Naive thymus-derived CD4-positive, alpha-beta T cell (primary cell): ENCODE results near the gene TUBB4B. TPM values are rescaled to one million over a fixed set of nuclear protein-coding genes. Genes with fewer than 3 reads are reported as not detected.

Experiments used
- ATAC-seq: fragments of 150-1000 bp; cut with Tn5 transposase; 2 replicates; pipeline ENCODE4 v1.10.0; 2021; ENCODE audit warnings: mild to moderate bottlenecking, moderate library complexity
- CTCF ChIA-PET: fragments of 350-600 bp; sonication (Branson Sonifier 250); formaldehyde crosslinking; loops from one replicate; lab custom pipeline; 2021; ENCODE audit warnings: antibody characterized with exemption; lab: Charles Lee
- POLR2A ChIA-PET: fragments of 350-600 bp; sonication (Branson Sonifier 250); formaldehyde crosslinking; loops from one replicate; lab custom pipeline; 2021; ENCODE audit warnings: antibody characterized with exemption, inconsistent platforms; lab: Charles Lee
- DNase-seq, 9 donors: peaks; one replicate each; pipeline versions ENCODE4 v3.0.0 to v3.0.0-alpha.2; 2020 to 2022; ENCODE audit warnings: mixed read lengths in 1 of 9
- H3K27ac ChIP-seq: one replicate; pipeline ENCODE4 v1.7.0; 2013; ENCODE audit warnings: mild to moderate bottlenecking, low read depth, low read length, moderate library complexity
- H3K27me3 ChIP-seq, 2 donors: one replicate each; pipeline ENCODE4 v1.7.0; 2013; ENCODE audit warnings: low read length in 2 of 2, mild to moderate bottlenecking in 2 of 2, moderate library complexity in 2 of 2; ENCODE audit not compliant: control insufficient read depth in 2 of 2, insufficient read depth in 2 of 2
- H3K36me3 ChIP-seq, 3 experiments: 1 replicate in 2 of 3; 2 replicates in 1 of 3; pipeline ENCODE4 v1.7.0; 2013; ENCODE audit warnings: low read length in 3 of 3, mild to moderate bottlenecking in 3 of 3, moderate library complexity in 1 of 3; ENCODE audit not compliant: insufficient read depth in 3 of 3, control insufficient read depth in 2 of 3
- H3K4me1 ChIP-seq, 2 donors: one replicate each; pipeline ENCODE4 v1.7.0; 2013; ENCODE audit warnings: low read length in 2 of 2, mild to moderate bottlenecking in 2 of 2, moderate library complexity in 1 of 2; ENCODE audit not compliant: control insufficient read depth in 2 of 2, insufficient read depth in 2 of 2
- H3K4me3 ChIP-seq: 2 replicates; pipeline ENCODE4 v1.7.0; 2013; ENCODE audit warnings: mild to moderate bottlenecking, low read length
- H3K9me3 ChIP-seq, 3 experiments: 1 replicate in 2 of 3; 2 replicates in 1 of 3; pipeline ENCODE4 v1.7.0; 2013; ENCODE audit warnings: low read length in 3 of 3; ENCODE audit not compliant: control insufficient read depth in 2 of 3
- H3K27ac Mint-ChIP-seq, 9 donors: one replicate each; pipeline ENCODE4 v1.8.0; 2020 to 2022; ENCODE audit warnings: mixed read lengths in 9 of 9, mild to moderate bottlenecking in 8 of 9, moderate library complexity in 5 of 9, inconsistent platforms in 2 of 9
- H3K27me3 Mint-ChIP-seq, 5 donors: one replicate each; pipeline ENCODE4 v1.8.0; 2021 to 2022; ENCODE audit warnings: mixed read lengths in 5 of 5, mild to moderate bottlenecking in 1 of 5
- H3K36me3 Mint-ChIP-seq, 5 donors: one replicate each; pipeline ENCODE4 v1.8.0; 2020 to 2022; ENCODE audit warnings: mixed read lengths in 5 of 5, mild to moderate bottlenecking in 3 of 5, inconsistent platforms in 1 of 5
- H3K4me1 Mint-ChIP-seq, 7 donors: one replicate each; pipeline ENCODE4 v1.8.0; 2020 to 2022; ENCODE audit warnings: mixed read lengths in 7 of 7, mild to moderate bottlenecking in 3 of 7, inconsistent platforms in 1 of 7
- H3K4me3 Mint-ChIP-seq, 10 donors: one replicate each; pipeline ENCODE4 v1.8.0; 2020 to 2022; ENCODE audit warnings: mild to moderate bottlenecking in 10 of 10, mixed read lengths in 10 of 10, moderate library complexity in 6 of 10, inconsistent platforms in 2 of 10
- H3K9me3 Mint-ChIP-seq, 11 donors: one replicate each; pipeline ENCODE4 v1.8.0; 2020 to 2022; ENCODE audit warnings: mixed read lengths in 11 of 11, mild to moderate bottlenecking in 4 of 11, inconsistent platforms in 1 of 11, moderate library complexity in 1 of 11
- intact Hi-C, 2 donors: fragments of 100-400 bp; cut with micrococcal nuclease; formaldehyde crosslinking; loops; one replicate each; pipeline ENCODE4 v1.15.1; 2023
- polyA plus RNA-seq, 2 donors: library from polyadenylated mRNA; unstranded; fragments of 300-500 nt; fragmentation: Illumina TruSeq; gene quantifications; one replicate each; pipeline ENCODE4 v1.2.3, GENCODE V29; 2021
- total RNA-seq, 6 experiments: library from RNA in 5 of 6; stranded (reverse) in 5 of 6; gene quantifications; 1 replicate in 5 of 6; 2 replicates in 1 of 6; pipeline ENCODE4 v1.2.3 and lab custom pipeline; 2021 to 2026

Gene TUBB4B
- total and polyA plus RNA-seq, 7 experiments from 2014 or later: 17.5 to 260 (median 80.4) TPM

GRCh38 chr9:137223078-137223970 lies 17.8 kb upstream of the TUBB4B start:
- Mint-ChIP-seq H3K4me1 (peaks cover 5 to 15% (median 6%) of the 10 kb centered on the region in 7 donors), H3K9me3 (no peaks in the 10 kb centered on the region), H3K4me3 (peak overlapping the region; percentile 78 to 88 (median 82)), H3K36me3 (no peaks in the 10 kb centered on the region), H3K27ac (peak overlapping the region in 7 of 9 donors; percentile 21 to 92 (median 75)), H3K27me3 (peaks cover 0 to 6% (median 4%) of the 10 kb centered on the region in 5 donors)
- Histone ChIP-seq H3K4me3 (peak overlapping the region; percentile 86), H3K27me3 (no peaks in the 10 kb centered on the region), H3K4me1 (peaks cover 9 to 11% of the 10 kb centered on the region in 2 donors), H3K36me3 (no peaks in the 10 kb centered on the region), H3K9me3 (no peaks in the 10 kb centered on the region), H3K27ac (peak overlapping the region; percentile 91)
- CTCF ChIA-PET: interaction anchor here (0.5 to 1.5 kb wide), 5 partner anchors 12 to 226 kb away, joined by 3 to 4 read pairs (median 3); partner anchors contain the start of genes NPDC1 and SSNA1
- intact Hi-C loops: loop anchor here (1.0 to 10.0 kb wide), 17 partner anchors 13 to 676 kb away; partner anchors contain the start of genes ANAPC2 (in 2 of the 2), MAN1B1 (in 2 of the 2), NDOR1 (in 2 of the 2) and NELFB (in 2 of the 2)
- POLR2A ChIA-PET: interaction anchor here (0.5 to 4.9 kb wide), 25 partner anchors 13 to 153 kb away, joined by 3 to 42 read pairs (median 4); partner anchors contain the start of genes ANAPC2, MAN1B1, NDOR1 and NELFB
- peak; percentile 97 for ATAC-seq
- DNase-seq: peak; percentile 93 to 99 (median 99)

DNA sequence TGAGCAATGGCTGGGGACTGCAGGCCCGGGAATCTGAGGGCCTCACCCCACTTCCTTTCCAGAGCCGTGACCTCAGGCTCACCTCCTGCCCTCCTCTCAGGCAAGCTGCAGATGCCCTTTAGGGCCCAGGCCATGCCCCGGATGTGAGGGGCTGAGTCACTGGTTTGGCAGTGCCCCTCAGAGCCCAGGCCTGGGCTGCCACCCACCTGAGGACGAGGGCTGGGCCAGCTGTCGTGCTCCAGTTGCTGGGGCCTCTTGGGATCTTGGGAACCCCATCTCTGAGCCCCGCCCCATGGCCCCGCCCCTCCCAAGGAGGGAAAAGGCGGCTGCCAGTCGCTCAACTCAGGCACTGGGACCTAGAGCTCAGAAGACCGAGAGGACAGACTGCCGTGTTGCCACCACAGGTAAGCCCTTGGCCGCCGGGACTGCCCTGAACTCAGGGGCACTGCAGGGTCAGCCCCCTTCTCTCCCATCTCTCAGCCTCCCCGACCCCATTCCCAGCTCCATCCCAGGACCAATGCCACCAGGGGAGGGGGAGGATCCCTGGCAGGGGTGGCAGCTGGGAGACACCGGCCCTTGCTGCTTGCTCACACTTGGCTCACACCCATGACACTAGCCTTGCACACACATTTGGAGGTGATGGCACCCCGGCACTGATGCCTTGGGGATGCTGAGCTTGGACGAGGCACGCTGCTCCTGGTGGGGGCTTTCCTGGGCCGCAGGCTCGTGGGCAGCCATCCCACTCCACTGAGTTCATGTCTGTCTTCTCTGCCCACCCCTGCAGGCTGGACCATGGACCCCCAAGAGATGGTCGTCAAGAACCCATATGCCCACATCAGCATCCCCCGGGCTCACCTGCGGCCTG lies 16.0 kb upstream of the TUBB4B start, which contains the start of gene CYSRT1:
Gene CYSRT1 (plus strand): TSS at position 345 of the 865 bp plus-strand sequence. CDS start 448 bp downstream, at position 793.
- Mint-ChIP-seq H3K27me3 (peaks cover 0 to 6% (median 4%) of the 10 kb centered on the region in 5 donors), H3K4me3 (peak within 1 kb of the TSS; percentile 78 to 88 (median 82)), H3K36me3 (no peaks in the 10 kb centered on the region), H3K4me1 (peaks cover 5 to 15% (median 6%) of the 10 kb centered on the region in 7 donors), H3K27ac (peak within 1 kb of the TSS in 8 of 9 donors; percentile 21 to 92 (median 73)), H3K9me3 (no peaks in the 10 kb centered on the region)
- Histone ChIP-seq H3K27ac (peak within 1 kb of the TSS; percentile 91), H3K36me3 (no peaks in the 10 kb centered on the region), H3K4me1 (peaks cover 9 to 11% of the 10 kb centered on the region in 2 donors), H3K9me3 (no peaks in the 10 kb centered on the region), H3K27me3 (no peaks in the 10 kb centered on the region), H3K4me3 (peak within 1 kb of the TSS; percentile 86)
- POLR2A ChIA-PET: interaction anchor here (0.6 to 4.9 kb wide), 10 partner anchors 16 to 138 kb away, joined by 3 to 42 read pairs (median 6); partner anchors contain the start of genes ANAPC2, MAN1B1, NDOR1 and SSNA1
- CTCF ChIA-PET: interaction anchor here (0.9 to 1.2 kb wide), 3 partner anchors 12 to 129 kb away, joined by 3 read pairs; no protein-coding TSS in a partner anchor
- intact Hi-C loops: loop anchor here in 1 of 2 donors (5.0 to 10.0 kb wide), 2 partner anchors 280 to 678 kb away; partner anchors contain the start of genes C8G, FBXW5 and NOTCH1
- DNase-seq (no peak), ATAC-seq (no peak)

- Histone ChIP-seq H3K4me1 (peaks cover 9 to 11% of the 10 kb centered on the region in 2 donors), H3K27me3 (no peaks in the 10 kb centered on the region), H3K36me3 (no peaks in the 10 kb centered on the region), H3K27ac (no peak overlapping the region), H3K4me3 (no peak overlapping the region), H3K9me3 (no peaks in the 10 kb centered on the region)
- POLR2A ChIA-PET: interaction anchor here (0.6 to 3.2 kb wide), 6 partner anchors 15 to 139 kb away, joined by 3 to 9 read pairs (median 6); partner anchors contain the start of genes MAN1B1 and TUBB4B
- Mint-ChIP-seq H3K4me3 (peak overlapping the region in 1 of 10 donors; percentile 18), H3K9me3 (no peaks in the 10 kb centered on the region), H3K36me3 (no peaks in the 10 kb centered on the region), H3K27ac (no peak overlapping the region), H3K27me3 (peaks cover 0 to 6% (median 4%) of the 10 kb centered on the region in 5 donors), H3K4me1 (peaks cover 5 to 14% (median 6%) of the 10 kb centered on the region in 7 donors)
- CTCF ChIA-PET: interaction anchor here (0.8 to 2.3 kb wide), 6 partner anchors 11 to 179 kb away, joined by 3 to 13 read pairs (median 4); no protein-coding TSS in a partner anchor
- DNase-seq (no peak), ATAC-seq (no peak)
- intact Hi-C loops: loop anchor here in 1 of 2 donors (10.0 kb wide), 1 partner anchor 281 kb away; the partner anchor contains the start of genes C8G and FBXW5
Measured at GRCh38 chr9:137225699-137226331, 15.3 kb upstream of the TUBB4B start.

DNA sequence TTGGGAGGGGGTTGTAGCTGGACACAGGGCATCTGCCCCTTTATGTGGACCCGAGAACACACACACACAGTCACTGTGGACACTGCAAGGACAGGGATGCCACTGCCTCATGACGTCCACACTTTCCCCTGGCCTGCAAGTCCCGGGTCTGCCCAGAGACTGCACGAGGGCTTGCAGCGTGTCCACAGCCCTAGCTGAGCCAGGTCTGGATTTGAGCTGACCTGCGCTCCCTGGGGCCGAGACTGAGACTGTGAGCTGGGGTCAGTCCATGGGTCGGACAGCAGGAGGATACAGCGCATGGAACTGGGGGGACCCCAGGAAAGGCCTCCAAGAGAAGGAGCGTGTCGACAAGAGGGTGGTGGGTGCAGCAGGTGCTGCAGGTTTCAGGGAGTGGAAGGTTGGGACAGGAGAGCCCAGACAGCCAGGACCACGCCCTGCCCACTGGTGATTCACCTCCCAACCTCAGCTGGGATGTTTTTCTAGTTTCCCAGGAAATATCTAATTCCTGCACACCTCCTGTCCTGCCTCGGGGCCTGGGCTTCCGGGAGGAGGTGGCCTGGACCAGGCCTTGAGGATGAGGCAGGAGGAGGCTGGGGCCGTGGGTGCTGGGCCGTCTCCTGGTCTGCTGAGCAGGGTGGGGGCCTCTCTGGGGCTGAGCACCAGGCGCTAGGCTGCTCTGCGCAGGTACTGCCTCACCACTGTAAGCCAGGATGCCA lies 14.6 kb upstream of the TUBB4B start:
- H3K4me3 Mint-ChIP-seq: no peak overlapping the region
- no peaks in the 10 kb centered on the region for H3K9me3 Mint-ChIP-seq
- DNase-seq (no peak), ATAC-seq (no peak)
- POLR2A ChIA-PET: interaction anchor here (0.5 to 3.2 kb wide), 6 partner anchors 14 to 139 kb away, joined by 3 to 9 read pairs (median 5); partner anchors contain the start of gene TUBB4B
- Histone ChIP-seq H3K27ac (no peak overlapping the region), H3K27me3 (no peaks in the 10 kb centered on the region), H3K4me1 (peaks cover 9 to 11% of the 10 kb centered on the region in 2 donors), H3K36me3 (no peaks in the 10 kb centered on the region), H3K4me3 (no peak overlapping the region), H3K9me3 (no peaks in the 10 kb centered on the region)
- H3K27me3 Mint-ChIP-seq: peaks cover 0 to 6% (median 4%) of the 10 kb centered on the region in 5 donors
- H3K4me1 Mint-ChIP-seq: peaks cover 5 to 14% (median 6%) of the 10 kb centered on the region in 7 donors
- intact Hi-C loops: loop anchor here (1.0 to 10.0 kb wide), 7 partner anchors 26 to 282 kb away; partner anchors contain the start of genes ANAPC2 (in 1 of the 2), C8G (in 1 of the 2), FBXW5 (in 1 of the 2) and NPDC1 (in 1 of the 2)
- no peaks in the 10 kb centered on the region for H3K36me3 Mint-ChIP-seq
- CTCF ChIA-PET: interaction anchor here (0.8 to 2.3 kb wide), 12 partner anchors 10 to 180 kb away, joined by 3 to 13 read pairs (median 3); no protein-coding TSS in a partner anchor
- H3K27ac Mint-ChIP-seq: no peak overlapping the region
